GM21528 (cell line): ENCODE data around the gene CACNA1G.
A peak's percentile ranks its signal among the peaks of the same experiment; 100 is the strongest.

Experiments
- ATAC-seq: cut with Tn5 transposase; IDR thresholded peaks from one replicate; pipeline ENCODE4 v1.9.1; 2021; ENCODE audit warnings: mild to moderate bottlenecking, moderate library complexity; ENCODE audit not compliant: unreplicated experiment, low FRiP score

Gene CACNA1G

DNA sequence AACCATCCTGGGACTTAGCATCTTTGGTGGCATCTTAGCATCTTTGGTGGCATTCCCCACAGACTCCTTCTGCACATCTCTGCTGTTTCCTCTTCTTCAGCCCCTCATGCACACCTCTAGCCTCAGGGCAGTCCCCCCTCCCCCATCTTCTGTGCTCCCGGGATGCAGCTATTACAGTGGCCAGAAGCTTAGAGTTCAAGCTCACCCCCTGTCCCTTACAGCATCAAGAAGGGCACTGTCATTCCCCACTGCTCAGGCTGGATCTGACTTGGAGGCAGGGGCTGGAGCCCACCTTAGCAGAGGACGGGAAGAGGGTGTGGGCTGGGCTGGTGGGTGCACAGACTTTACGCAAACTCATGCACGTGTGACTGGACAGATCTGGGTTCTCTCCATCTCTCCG is 27.3 kb upstream of the CACNA1G start:
- no peak for ATAC-seq

DNA sequence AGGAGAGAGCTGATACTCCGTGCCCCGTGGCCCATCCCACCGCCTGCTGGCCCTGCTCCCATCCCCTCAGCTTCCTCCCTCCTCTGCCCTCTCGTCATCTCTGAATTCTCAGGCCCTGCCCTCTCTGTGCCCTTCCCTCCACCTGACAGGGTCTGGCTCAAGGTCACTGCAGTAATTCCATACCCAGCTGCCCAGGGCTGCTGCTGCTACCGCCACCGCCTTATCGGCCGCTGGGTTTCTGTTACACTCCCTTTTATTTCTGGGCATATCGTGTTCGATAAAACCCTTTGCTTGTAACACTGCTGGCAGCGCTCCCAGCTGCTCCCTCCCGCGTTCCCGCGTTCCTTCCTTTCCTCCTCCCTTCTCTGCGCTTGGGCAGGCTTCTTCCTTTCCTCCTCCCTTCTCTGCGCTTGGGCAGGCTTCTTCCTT is 26.8 kb upstream of the CACNA1G start:
- no peak for ATAC-seq

- ATAC-seq: no peak
Observed at GRCh38 chr17:50534222-50534978, 26.1 kb upstream of the CACNA1G start.

GRCh38 chr17:50534979-50535326 is 25.6 kb upstream of the CACNA1G start:
- ATAC-seq: no peak

- ATAC-seq: no peak
Observed at GRCh38 chr17:50535407-50535806, 25.1 kb upstream of the CACNA1G start.

GRCh38 chr17:50536683-50537646 is 23.6 kb upstream of the CACNA1G start:
- no peak for ATAC-seq

DNA sequence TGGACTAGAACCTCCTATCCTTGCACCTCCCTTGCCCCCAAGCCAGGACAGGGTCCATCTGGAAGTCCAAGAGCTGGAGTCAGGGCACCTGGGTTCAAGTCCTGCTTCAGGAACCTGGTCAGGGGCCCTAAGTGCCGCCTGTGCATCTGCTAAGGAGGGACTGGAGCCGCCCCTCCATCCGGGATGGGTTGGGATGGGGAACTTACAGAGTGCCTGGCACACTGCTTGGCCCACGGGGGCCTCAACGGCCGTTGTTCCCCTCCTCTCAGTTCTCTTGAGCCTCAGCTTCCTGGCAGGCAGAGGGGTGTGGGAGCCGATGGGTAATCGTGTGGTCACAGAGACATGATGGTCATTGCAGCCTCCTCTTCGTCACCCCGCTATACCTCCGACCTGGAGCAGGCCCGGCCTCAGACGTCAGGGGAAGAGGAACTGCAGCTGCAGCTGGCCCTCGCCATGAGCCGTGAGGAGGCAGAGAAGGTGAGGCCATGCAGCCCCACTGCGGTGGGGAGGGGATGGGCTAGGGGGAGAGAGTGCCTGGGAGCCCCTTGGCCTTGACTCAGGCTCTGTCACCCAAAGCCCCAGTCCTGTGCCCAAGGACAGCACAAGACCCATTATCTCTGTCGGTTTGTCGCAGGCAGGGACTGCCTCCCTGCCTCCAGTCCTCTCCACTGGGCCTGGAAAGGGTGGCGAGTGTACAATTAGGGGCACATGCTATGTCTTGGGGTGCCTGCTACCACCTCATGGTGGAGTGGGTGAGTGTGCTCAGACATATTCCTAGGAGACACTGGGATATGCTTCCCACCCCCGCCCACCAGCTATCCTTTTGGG is 22.6 kb upstream of the CACNA1G start:
- no peak for ATAC-seq

DNA sequence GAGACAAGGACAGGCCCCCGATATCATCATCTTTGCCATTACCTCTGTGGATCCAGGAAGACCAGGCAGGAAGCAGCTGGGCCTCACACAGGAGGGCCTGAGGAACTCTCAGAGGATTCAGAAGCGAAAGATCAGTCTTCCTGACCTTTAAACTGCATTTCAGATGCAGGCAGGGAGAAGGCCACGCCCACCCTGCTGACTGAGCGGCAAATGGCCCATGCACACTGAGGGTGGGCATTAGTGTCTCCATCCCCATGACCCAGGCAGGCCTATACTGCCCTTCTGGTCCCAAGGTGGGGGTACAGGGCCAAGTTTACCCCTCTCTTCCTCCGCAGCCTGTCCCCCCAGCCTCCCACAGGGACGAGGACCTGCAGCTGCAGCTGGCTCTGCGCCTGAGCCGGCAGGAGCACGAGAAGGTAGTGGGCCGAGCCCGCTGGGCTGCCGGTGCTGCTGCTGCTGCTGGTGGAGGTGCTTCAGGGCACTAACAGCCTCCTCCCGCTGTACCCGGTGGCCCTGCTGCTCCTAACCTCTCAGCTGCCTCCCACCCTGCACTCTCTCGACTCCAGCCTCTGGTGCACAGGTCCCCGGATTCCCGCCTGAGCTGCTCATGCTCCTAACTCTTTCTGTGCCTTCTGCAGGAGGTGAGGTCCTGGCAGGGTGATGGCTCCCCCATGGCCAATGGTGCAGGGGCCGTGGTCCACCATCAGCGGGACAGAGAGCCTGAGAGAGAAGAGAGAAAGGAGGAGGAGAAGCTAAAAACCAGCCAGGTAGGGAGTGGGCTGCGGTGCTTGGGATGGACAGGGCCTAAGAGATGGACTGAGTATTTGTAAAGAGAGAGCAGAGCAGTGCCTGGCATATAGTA is 21.7 kb upstream of the CACNA1G start:
- no peak for ATAC-seq

DNA sequence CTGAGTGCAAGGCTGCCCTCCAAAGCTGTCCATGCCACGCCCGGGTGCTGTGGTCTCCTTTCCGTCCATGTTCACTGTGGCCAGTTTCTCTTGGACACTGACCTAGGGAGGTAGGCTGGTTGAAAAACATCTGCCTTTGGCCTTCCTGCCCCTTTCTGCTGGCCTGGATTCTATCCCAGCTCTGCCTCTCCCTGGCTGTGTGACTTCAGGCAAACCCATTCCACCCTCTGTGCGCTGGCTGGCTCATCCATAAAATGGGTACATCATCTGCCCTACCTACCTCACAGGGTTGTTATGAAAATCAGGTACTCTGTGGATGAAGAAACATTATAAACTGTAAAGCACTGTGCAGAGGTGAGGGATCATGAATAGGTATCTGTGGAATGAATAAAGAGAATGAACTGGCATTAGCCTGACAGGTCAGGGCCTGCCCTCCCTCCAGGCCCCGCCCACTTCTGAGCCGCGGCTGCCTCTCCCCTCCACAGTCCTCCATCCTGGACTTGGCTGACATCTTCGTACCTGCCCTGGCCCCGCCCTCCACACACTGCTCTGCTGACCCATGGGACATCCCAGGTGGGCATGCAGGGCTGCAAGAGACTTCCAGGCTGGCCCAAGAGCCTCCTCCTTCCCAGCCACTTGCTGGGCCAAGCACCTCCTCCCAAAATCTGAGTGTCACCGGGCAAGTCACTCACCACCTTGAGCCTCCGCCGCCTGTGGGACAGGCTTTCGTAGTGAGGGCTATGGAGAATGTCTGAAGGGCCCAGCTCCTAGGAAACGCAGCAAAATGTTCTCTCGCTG is 20.6 kb upstream of the CACNA1G start:
- no peak for ATAC-seq

DNA sequence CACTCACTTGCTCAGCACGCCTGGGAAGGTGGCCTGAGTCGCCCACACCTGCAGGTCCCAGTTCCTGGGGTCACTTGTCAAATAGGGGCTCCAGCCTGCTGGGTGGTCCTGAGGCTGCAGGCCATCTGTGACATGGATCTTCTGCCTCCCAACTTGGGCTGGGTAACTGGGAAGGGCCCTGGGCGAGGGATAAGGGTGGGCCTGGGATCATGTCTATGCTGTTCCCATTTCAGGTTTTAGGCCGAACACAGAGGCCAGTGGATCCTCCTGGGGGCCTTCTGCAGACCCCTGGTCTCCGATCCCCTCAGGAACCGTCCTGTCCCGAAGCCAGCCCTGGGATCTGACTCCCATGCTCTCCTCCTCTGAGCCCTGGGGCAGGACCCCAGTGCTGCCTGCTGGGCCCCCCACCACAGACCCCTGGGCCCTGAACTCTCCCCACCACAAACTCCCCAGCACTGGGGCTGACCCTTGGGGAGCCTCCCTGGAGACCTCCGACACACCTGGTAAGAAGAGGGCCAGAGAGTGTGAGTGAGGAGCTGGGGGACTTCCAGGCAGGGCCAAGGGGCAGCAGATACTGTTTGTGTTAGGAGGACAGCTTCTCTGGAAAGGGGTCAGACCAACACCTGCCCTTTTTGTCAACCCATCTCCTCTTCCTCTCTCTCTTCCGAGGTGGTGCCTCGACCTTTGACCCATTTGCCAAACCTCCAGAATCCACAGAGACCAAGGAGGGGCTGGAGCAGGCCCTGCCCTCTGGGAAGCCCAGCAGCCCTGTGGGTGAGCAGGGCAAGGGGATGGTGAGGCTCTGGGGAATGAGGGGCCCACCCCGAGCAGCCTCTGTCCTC is 19.7 kb upstream of the CACNA1G start:
- ATAC-seq: no peak

DNA sequence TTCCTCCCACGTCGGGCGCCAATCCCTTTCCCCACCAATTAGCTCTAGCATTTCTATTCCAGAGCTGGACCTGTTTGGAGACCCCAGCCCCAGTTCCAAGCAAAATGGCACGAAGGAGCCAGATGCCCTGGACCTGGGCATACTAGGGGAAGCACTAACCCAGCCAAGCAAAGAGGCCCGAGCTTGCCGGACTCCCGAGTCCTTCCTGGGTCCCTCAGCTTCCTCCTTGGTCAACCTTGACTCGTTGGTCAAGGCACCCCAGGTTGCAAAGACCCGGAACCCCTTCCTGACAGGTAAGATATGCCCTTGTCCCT is 19.2 kb upstream of the CACNA1G start:
- ATAC-seq: no peak

DNA sequence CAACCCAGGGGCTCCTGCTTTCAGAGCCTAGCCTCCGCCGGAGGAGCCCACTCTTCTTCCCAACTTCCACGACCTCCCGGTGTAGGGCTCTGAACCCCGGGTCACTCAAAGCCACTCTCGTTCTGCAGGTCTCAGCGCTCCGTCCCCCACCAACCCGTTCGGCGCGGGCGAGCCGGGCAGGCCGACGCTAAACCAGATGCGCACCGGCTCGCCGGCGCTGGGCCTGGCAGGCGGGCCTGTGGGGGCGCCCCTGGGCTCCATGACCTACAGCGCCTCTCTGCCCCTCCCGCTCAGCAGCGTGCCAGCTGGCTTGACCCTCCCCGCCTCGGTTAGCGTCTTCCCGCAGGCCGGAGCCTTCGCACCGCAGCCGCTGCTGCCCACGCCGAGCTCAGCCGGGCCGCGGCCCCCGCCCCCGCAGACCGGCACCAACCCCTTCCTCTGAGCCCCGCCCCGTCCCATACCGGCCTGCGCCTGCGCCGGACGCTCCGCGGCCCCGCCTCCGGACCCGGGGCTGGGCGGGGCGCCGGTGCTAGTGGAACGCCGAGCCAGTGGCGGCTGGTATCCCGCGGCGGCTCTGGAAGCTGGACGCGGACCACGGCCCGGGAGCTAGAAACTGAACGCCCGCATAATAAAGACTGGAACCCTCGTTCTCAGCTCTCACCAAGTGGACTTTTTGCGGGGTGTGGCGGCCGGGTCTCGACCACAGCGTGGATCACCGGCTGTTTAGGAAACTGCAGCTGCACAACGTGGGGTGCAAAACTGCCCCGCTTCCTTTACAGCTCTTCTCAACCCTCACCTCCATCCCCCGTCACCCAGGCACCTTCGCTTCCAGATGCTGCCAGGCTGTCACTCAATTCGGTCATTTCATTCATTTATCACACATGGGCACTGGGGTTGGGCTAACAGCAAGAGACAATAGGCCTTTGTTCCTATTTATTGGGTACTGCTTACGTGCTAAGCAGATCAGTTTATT is 18.5 kb upstream of the CACNA1G start:
- peak; percentile 66 for ATAC-seq

DNA sequence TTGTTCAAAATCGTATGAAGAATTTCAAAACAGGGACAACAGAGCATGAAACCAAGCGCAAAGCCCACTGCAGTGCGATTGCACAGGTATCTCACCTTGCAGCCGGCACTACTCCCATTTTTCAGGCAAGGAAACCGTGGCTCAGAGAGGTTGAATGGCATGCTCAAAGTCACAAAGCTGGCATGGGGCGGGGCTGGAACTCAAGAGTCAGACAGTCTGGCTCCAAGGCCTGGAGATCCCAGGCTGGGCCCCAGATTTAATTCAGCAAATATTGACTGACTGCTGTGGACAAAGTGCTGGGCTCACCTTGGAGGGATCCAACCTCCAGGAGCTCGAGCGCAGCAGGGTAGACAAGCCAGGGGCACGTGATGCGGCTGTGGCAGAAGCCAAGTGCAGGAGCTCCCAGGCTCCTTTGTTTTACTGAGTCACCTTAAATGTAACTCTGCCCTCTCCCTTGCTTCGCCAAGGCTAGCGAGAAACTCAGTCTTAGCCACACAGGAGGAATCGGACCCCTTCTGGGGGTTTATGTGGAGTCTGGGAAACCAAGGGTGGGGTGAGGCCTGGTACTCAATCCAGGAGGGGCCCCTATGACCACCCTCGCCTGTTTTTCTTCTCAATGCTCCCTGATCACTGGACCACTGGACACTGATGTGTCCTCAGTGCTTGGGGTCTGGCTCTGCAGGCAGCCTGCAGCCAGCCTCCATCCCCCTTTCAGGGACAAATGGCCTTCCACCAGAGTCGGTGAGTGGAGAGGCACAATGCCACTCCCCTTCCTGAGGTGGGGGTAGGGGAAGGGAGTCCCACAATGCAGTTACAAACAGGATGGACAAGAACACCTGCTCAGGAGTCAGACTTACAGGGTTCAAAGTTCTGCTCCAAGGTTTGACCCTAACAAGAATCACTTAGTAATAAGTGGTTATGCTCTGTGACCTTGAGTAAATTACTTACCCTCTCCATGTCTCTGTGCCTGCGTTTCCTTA is 17.4 kb upstream of the CACNA1G start:
- no peak for ATAC-seq

GRCh38 chr17:50544516-50544915 is 16.0 kb upstream of the CACNA1G start:
- ATAC-seq: no peak

GRCh38 chr17:50545311-50545710 is 15.2 kb upstream of the CACNA1G start:
- no peak for ATAC-seq

DNA sequence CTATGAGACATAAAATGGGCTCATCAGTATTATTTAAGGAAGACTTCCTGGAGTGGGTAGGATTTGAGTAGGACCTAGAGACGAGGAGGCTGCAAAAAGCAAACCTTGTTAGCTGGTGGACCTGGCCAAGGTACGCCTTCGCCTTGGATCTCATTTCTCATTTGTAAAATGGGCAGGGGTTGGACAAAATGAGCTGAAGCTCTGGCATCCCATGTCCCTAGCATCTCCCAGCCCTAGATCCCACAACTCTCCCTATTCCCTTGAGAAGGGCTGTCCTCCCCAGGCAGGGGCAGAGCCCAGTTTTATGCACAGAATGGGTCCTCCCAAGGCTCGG is 13.8 kb upstream of the CACNA1G start:
- no peak for ATAC-seq
